A673 (cell line): ENCODE measurements around the gene DDX19B.

Experiments
- CTCF ChIP-seq: fragments of 300-800, 200-600 bp; sonication (generic); conservative IDR thresholded peaks from 2 replicates; pipeline ENCODE4 v1.5.1; 2017; ENCODE audit warnings: low read depth, mild to moderate bottlenecking, antibody characterized with exemption, low read length, moderate library complexity, mixed read lengths
- EZH2 ChIP-seq: fragments of 200-600 bp; sonication (generic); IDR thresholded peaks from 2 replicates; pipeline ENCODE4 v1.6.1; 2017; ENCODE audit warnings: borderline replicate concordance, low read depth, mild to moderate bottlenecking, mixed read lengths, antibody characterized with exemption, low read length; ENCODE audit not compliant: poor library complexity, severe bottlenecking

DNA sequence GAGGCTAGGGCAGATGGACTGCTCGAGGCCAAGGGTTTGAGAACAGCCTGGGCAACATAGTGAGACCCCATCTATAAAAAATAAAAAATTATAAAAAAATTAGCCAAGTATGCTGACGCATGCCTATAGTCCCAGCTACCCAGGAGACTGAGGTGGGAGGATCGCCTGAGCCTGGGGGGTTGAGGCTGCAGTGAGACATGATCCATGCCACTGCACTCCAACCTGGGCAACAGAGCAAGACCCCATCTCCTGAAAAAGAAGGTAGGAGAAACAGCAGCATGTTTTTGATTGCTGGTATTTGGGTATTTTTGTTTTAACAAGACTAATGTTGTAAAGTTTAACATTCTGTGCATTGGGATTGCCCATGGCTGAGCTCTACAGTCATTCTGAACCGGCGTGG, 38.8 kb downstream of the DDX19B start:
- TF ChIP-seq EZH2 (no peak), CTCF (no peak)
